NT2/D1 (cell line): Measurements from ENCODE around the gene BRINP3.

Experiments used
- SUZ12 ChIP-seq: IDR thresholded peaks from 2 replicates; pipeline ENCODE4 v1.6.1; 2011; ENCODE audit not compliant: insufficient read length, insufficient read depth; ENCODE audit errors: extremely low read depth
- ZNF274 ChIP-seq: IDR thresholded peaks from 2 replicates; pipeline ENCODE4 v1.6.1; 2011; ENCODE audit warnings: mild to moderate bottlenecking, low read depth, low read length

DNA sequence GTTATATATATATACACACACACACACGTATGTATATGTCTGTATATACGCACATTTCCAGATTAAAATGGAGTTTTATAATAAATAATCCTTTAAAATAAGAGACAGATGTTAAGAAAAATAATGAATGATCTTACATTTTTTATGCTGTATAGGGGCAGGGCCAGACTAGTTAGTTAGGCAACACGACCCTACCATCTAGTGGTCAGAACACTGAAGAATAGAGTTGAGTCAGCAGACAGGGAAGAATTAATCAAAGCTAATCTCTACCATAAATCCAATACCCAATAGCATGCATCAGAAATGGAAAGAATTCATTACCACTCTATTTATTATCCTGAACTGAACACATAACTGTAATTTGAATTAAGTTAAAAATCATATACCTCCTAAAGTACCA lies 156.7 kb downstream of the BRINP3 start:
- TF ChIP-seq ZNF274: no peak
- TF ChIP-seq SUZ12: no peak
